Adrenal gland (tissue), 12 donors: ENCODE data around the gene CACNA1I. TPM values are rescaled to one million over a fixed set of nuclear protein-coding genes. Genes with fewer than 3 reads are reported as not detected.

Experiments
- DNase-seq, 7 donors: peaks; one replicate each; pipeline ENCODE4 v3.0.0-alpha.2; 2019 to 2020
- H3K27ac ChIP-seq, 5 donors: fragments of 200-600 bp; sonication (generic) in 4 of 5; 1 replicate in 3 of 5; 2 replicates in 2 of 5; pipeline versions ENCODE4 v1.5.1 to v1.8.0; 2016 to 2020; ENCODE audit warnings: mild to moderate bottlenecking in 1 of 5
- H3K27me3 ChIP-seq: fragments of 200-600 bp; 2 replicates; pipeline ENCODE4 v1.8.0; 2021
- H3K36me3 ChIP-seq, 2 donors: fragments of 200-600 bp; replicated peaks in 1 of 2; 1 replicate in 1 of 2; 2 replicates in 1 of 2; pipeline versions ENCODE4 v1.5.1 to v1.8.0; 2018 to 2022
- H3K4me1 ChIP-seq, 2 donors: fragments of 200-600 bp; replicated peaks in 1 of 2; 1 replicate in 1 of 2; 2 replicates in 1 of 2; pipeline versions ENCODE4 v1.5.1 to v1.8.0; 2018 to 2021
- H3K4me3 ChIP-seq, 4 donors: fragments of 200-600 bp; sonication (generic) in 3 of 4; one replicate each; pipeline ENCODE4 v1.5.1; 2016 to 2018
- H3K9me3 ChIP-seq, 3 donors: fragments of 200-600 bp; sonication (generic) in 1 of 3; replicated peaks in 1 of 3; 1 replicate in 2 of 3; 2 replicates in 1 of 3; pipeline versions ENCODE4 v1.5.1 to v1.8.0; 2016 to 2021
- CTCF ChIP-seq, 6 experiments: fragments of 450-650 bp in 4 of 6; fragments of 200-600 bp in 2 of 6; sonication (generic) in 1 of 6; IDR thresholded peaks; 1 replicate in 5 of 6; 2 replicates in 1 of 6; pipeline versions ENCODE4 v1.5.1 to v1.8.0; 2016 to 2021; ENCODE audit warnings: antibody characterized with exemption in 6 of 6, mild to moderate bottlenecking in 2 of 6, moderate library complexity in 1 of 6
- POLR2A ChIP-seq, 2 donors: fragments of 450-650 bp; IDR thresholded peaks; one replicate each; pipeline ENCODE4 v1.6.1; 2017; ENCODE audit warnings: antibody characterized with exemption in 2 of 2, mild to moderate bottlenecking in 2 of 2, moderate library complexity in 1 of 2
- WGBS, 4 donors: extraction: QIAGEN DNeasy Blood & Tissue Kit in 2 of 4; methylation state at CpG; one replicate each; pipeline versions ENCODE4 v1.1.5 to v1.1.7; 2013 to 2017; 5-methylcytosine and 5-hydroxymethylcytosine counted together
- intact Hi-C, 2 donors: fragments of 100-400 bp; cut with DNase I; formaldehyde crosslinking; loops; one replicate each; pipeline versions ENCODE4 v1.14.1 to v1.15.0; 2022 to 2023
- polyA plus RNA-seq, 3 donors: library from polyadenylated mRNA; stranded (reverse); fragments of 200-250 nt in 2 of 3; fragments of 350-450 nt in 1 of 3; fragmentation: Illumina TruSeq in 1 of 3; extraction: RNeasy Lipid Tissue Mini Kit (QIAGEN cat#74804) in 1 of 3; gene quantifications; one replicate each; pipeline ENCODE4 v1.2.3, GENCODE V29; 2013 to 2014
- total RNA-seq, 9 donors: library from RNA; depleted of rRNA in 4 of 9; stranded (reverse); fragments of >200 nt in 4 of 9; fragments of 120-200 nt in 1 of 9; fragmentation: NEBNext Ultra II Directional in 1 of 9; extraction: Animal tissue kit (Norgen Biotek cat#: 25700) in 1 of 9; gene quantifications; one replicate each; pipeline versions ENCODE4 v1.1.0 to v1.2.4, GENCODE V29; 2013 to 2023
- donor health status: healthy with polysubstance abuse.
- donor health status: Bipolar disorder and iron deficiency.
- donor health status: DM: yes; HTN: yes; CAD: no.
- donor health status: DM: no; HTN: no; CAD: no.
- donor health status: DM: no; HTN: no; CAD: no.
- donor health status: DM: yes; HTN: yes; CAD: no.

Gene CACNA1I
- total and polyA plus RNA-seq, 12 donors, result 0.06 to 20.1 (median 3.2) TPM

- peak in 1 of 7 donors; percentile 45 for DNase-seq
- TF ChIP-seq POLR2A (IDR thresholded peaks at IDR 0.05), result no peak
- TF ChIP-seq CTCF (IDR thresholded peaks at IDR 0.05), result no peak
- Histone ChIP-seq H3K4me1 (no peaks in the 10 kb centered on the region), H3K36me3 (no peaks in the 10 kb centered on the region), H3K9me3 (no peaks in the 10 kb centered on the region), H3K27ac (no peak overlapping the region), H3K27me3 (peaks cover 3% of the 10 kb centered on the region), H3K4me3 (no peak overlapping the region)
- intact Hi-C loops, result no loop called here
- 27 to 44% (median 36%) methylated on average over 5 of the region's 5 CpGs for WGBS, 4 donors
Measured at GRCh38 chr22:39546889-39547586, 23.5 kb upstream of the CACNA1I start.

- Histone ChIP-seq H3K36me3 (no peaks in the 10 kb centered on the region), H3K4me3 (no peak overlapping the region), H3K27ac (no peak overlapping the region), H3K4me1 (no peaks in the 10 kb centered on the region), H3K27me3 (peaks cover 3% of the 10 kb centered on the region), H3K9me3 (no peaks in the 10 kb centered on the region)
- WGBS, 4 donors, result 22 to 37% (median 28%) methylated on average over 2 of the region's 2 CpGs
- intact Hi-C loops, result no loop called here
- DNase-seq, result no peak
- TF ChIP-seq POLR2A (IDR thresholded peaks at IDR 0.05), result no peak
- TF ChIP-seq CTCF (IDR thresholded peaks at IDR 0.05), result no peak
Measured at GRCh38 chr22:39547587-39547947, 23.0 kb upstream of the CACNA1I start.

- Histone ChIP-seq H3K36me3 (no peaks in the 10 kb centered on the region), H3K27ac (no peak overlapping the region), H3K27me3 (peaks cover 5% of the 10 kb centered on the region), H3K9me3 (no peaks in the 10 kb centered on the region), H3K4me1 (peaks cover 0 to 9% of the 10 kb centered on the region in 2 donors), H3K4me3 (no peak overlapping the region)
- DNase-seq, result no peak
- intact Hi-C loops, result loop anchor here in 1 of 2 donors (5.0 to 10.0 kb wide), 2 partner anchors 251 to 469 kb away; no protein-coding TSS in a partner anchor
- 67 to 83% (median 75%) methylated on average over 3 of the region's 3 CpGs for WGBS, 4 donors
- no peak for TF ChIP-seq CTCF (IDR thresholded peaks at IDR 0.05)
- no peak for TF ChIP-seq POLR2A (IDR thresholded peaks at IDR 0.05)
Measured at GRCh38 chr22:39553429-39553828, 17.1 kb upstream of the CACNA1I start.

GRCh38 chr22:39554151-39554550 lies 16.4 kb upstream of the CACNA1I start:
- intact Hi-C loops, result loop anchor here in 1 of 2 donors (5.0 to 10.0 kb wide), 2 partner anchors 251 to 468 kb away; no protein-coding TSS in a partner anchor
- H3K27me3 ChIP-seq, result peaks cover 5% of the 10 kb centered on the region
- H3K9me3 ChIP-seq, result no peaks in the 10 kb centered on the region
- TF ChIP-seq CTCF (IDR thresholded peaks at IDR 0.05) (no peak), POLR2A (IDR thresholded peaks at IDR 0.05) (no peak)
- no peaks in the 10 kb centered on the region for H3K36me3 ChIP-seq
- H3K27ac ChIP-seq, result no peak overlapping the region
- peaks cover 0 to 10% of the 10 kb centered on the region in 2 donors for H3K4me1 ChIP-seq
- H3K4me3 ChIP-seq, result no peak overlapping the region
- no peak for DNase-seq
- 58 to 74% (median 67%) methylated on average over 3 of the region's 3 CpGs for WGBS, 4 donors
